Esophagus muscularis mucosa (tissue), 4 donors: ENCODE data around the gene MAGI1.

ENCODE experiments used
- CTCF ChIP-seq, 3 experiments: fragments of 200-600 bp in 2 of 3; fragments of 450-650 bp in 1 of 3; sonication (generic) in 2 of 3; IDR thresholded peaks; one replicate each; pipeline ENCODE4 v1.5.1; 2017 to 2019; ENCODE audit warnings: antibody characterized with exemption in 3 of 3, mild to moderate bottlenecking in 2 of 3, moderate library complexity in 1 of 3
- EP300 ChIP-seq: sonication (generic); formaldehyde crosslinking; IDR thresholded peaks from one replicate; pipeline ENCODE4 v1.6.1; 2017; ENCODE audit warnings: antibody characterized with exemption
- POLR2AphosphoS5 ChIP-seq, 2 donors: sonication (generic); formaldehyde crosslinking; IDR thresholded peaks; one replicate each; pipeline ENCODE4 v1.6.1; 2017; ENCODE audit warnings: antibody characterized with exemption in 2 of 2

DNA sequence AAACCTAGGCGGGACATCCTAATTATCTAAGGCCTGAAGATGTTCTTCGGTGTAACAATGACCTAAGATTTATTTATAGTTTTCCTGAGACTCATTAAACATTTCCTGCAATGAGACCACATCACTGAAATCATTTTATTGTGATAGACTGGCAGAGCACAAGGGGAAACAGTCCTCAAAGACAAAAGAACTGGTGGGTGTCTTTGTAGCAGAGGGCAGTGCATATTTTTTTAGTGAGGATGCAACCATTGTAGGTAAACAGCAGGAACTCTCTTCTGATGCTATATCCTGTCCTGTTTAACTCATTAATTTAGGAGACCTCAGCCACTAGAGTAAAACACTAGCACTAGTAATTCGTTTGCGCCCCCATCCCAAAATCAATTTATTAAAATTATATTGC lies 100.0 kb downstream of the MAGI1 start:
- TF ChIP-seq POLR2AphosphoS5 (IDR thresholded peaks at IDR 0.05) = no peak
- no peak for TF ChIP-seq CTCF (IDR thresholded peaks at IDR 0.05)
- no peak for TF ChIP-seq EP300
